ENCODE data around the gene PRTN3.

PRTN3 gene

DNA sequence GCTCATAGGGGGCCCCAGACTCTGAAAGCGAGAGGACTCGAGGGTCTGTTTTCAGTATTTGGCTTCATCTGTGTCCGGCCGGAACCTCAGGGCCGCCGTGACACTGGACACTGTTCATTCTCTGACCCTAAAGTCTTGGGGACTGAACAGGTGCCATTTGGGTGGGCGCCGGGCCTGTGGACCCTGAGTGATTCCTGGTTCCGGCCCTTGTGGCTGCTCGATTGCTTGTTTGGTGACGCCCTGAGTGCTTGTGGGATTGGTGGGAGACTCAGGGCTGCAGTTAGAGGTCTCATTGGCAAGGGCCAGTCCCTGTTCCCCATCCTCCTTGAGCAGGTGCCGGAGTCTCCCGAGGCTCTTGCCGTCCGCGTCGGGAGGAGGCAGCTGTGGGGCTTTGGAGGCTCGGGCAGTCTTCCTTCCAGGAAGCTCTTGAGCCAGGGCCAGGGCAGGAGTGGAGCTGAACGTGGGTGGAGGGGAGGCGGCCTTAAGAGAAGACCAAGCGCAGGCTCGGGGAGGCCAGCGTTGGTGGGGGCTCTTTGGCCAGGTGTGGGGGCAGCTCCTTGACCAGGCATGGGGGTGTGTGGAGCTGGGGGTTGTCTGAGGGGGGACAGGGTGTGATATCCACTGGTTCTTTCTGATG lies 38.8 kb upstream of the PRTN3 start:
- in situ Hi-C loops (cut with HindIII; ENCODE audit: low pct_ligation_motif_present, low pct_unique_long_range_greater_than_20kb, low sequenced_read_pairs) = no loop called here
- DNase-seq = no peak

DNA sequence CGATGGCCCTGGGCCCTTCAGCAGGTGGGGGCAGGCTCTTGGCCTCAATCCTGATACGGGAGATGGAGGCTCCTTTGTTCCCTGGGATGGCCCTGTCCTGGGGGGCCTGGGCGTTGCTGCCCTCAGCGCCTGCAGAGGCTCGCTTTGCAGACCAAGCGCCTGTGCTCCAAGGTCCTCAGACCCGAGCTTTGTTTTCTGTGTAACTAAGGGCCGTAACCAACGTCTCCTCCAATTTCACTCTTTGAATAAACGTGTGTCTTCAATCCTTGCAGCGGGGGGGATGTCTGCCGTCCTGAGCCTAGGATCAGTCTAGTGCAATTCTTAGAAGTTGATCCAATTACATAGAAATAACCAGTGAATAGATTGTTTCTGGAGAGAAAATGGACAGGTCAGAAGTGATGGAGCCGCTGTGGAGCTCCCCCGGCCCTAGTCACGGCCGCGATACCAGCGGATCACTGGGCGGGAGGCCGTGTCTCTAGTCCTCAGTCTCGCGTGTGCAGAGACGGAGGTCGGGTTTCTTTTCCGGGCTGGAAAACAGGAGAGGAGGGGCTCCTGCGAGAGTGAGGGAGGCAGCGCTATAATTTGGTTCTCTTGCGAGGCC lies 38.2 kb upstream of the PRTN3 start:
- DNase-seq = no peak
- in situ Hi-C loops (cut with HindIII; ENCODE audit: low pct_ligation_motif_present, low pct_unique_long_range_greater_than_20kb, low sequenced_read_pairs) = no loop called here

DNA sequence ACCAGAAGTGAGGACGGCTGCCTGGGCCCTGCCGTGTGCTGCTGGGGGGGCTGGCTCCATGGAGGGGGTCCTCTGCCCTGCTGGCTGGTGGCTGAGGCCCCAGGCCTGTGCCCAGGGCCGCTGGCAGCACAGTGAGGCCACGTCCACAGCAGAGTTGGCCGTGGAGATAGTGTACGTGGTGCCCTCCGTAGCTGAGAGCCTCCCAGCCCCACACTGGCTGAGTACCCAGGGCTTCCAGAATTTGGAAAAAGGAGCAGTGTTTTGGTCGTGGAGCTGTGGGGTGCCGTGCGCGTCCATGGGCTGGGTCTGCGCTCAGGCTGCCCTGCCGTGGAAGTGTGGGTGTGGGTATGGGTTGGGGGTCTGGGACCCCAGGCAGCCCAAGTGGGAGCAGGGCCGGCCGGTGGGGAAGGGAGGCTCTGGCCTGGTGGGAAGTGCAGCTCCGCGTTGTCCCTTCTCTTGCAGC lies 37.7 kb upstream of the PRTN3 start:
- no peak for DNase-seq
- in situ Hi-C loops (cut with HindIII; ENCODE audit: low pct_ligation_motif_present, low pct_unique_long_range_greater_than_20kb, low sequenced_read_pairs) = no loop called here

DNA sequence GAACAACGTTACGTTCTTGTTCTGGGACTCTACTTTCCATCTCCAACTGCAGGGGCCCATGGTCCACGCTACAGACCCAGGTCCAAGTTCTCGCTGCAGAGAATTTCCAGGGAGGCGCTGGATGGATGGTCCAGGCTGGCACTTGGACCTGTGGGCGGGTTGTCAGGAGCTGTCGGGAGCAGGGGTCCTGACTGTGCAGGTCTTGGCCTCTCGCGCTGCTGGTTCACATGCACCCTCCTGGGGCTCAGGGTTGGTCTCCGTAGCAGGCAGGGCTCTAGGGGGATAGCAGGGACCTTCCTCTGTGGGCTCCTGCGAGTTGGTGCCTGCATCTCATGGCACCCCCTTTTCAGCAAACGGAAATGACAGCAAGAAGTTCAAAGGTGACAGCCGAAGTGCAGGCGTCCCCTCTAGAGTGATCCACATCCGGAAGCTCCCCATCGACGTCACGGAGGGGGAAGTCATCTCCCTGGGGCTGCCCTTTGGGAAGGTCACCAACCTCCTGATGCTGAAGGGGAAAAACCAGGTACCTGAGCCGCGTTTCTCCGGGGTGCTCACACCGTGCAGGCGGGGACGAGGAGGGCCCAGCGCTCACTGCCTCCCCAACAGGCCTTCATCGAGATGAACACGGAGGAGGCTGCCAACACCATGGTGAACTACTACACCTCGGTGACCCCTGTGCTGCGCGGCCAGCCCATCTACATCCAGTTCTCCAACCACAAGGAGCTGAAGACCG lies 36.9 kb upstream of the PRTN3 start:
- in situ Hi-C loops (cut with HindIII; ENCODE audit: low pct_ligation_motif_present, low pct_unique_long_range_greater_than_20kb, low sequenced_read_pairs) = no loop called here
- no peak for DNase-seq

DNA sequence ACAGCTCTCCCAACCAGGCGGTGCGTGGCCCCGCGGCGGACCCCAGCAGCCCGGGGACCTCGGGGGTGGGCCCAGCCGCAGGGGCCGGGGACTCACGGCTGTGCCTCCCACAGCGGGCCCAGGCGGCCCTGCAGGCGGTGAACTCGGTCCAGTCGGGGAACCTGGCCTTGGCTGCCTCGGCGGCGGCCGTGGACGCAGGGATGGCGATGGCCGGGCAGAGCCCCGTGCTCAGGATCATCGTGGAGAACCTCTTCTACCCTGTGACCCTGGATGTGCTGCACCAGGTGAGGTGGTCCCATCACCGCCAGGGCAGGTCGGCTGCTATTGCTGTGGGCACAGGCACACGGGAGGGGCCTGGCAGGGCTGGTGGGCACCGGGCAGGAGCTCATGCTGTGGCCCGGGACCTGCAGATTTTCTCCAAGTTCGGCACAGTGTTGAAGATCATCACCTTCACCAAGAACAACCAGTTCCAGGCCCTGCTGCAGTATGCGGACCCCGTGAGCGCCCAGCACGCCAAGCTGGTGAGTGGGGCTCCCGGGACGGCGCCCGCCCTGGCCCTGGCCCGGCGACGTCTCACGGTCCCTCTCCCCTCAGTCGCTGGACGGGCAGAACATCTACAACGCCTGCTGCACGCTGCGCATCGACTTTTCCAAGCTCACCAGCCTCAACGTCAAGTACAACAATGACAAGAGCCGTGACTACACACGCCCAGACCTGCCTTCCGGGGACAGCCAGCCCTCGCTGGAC lies 36.2 kb upstream of the PRTN3 start:
- in situ Hi-C loops (cut with HindIII; ENCODE audit: low pct_ligation_motif_present, low pct_unique_long_range_greater_than_20kb, low sequenced_read_pairs) = no loop called here
- DNase-seq = no peak

DNA sequence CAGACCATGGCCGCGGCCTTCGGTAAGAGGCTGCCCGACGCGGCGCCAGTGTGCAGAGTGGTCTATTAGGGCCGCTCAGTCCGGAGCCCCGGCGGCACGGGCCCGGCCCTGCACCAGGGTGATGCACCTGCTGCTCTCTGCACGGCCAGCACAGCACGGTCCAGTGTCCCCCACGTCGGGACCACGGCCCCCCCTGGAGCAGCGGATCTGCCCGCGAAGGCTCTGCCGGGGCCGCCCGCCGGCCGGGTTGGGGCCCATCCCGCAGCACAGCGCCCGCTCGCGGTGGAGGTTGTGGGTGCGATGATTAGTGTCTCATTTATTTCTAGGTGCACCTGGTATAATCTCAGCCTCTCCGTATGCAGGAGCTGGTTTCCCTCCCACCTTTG lies 35.6 kb upstream of the PRTN3 start:
- no peak for DNase-seq
- in situ Hi-C loops (cut with HindIII; ENCODE audit: low pct_ligation_motif_present, low pct_unique_long_range_greater_than_20kb, low sequenced_read_pairs) = no loop called here

DNA sequence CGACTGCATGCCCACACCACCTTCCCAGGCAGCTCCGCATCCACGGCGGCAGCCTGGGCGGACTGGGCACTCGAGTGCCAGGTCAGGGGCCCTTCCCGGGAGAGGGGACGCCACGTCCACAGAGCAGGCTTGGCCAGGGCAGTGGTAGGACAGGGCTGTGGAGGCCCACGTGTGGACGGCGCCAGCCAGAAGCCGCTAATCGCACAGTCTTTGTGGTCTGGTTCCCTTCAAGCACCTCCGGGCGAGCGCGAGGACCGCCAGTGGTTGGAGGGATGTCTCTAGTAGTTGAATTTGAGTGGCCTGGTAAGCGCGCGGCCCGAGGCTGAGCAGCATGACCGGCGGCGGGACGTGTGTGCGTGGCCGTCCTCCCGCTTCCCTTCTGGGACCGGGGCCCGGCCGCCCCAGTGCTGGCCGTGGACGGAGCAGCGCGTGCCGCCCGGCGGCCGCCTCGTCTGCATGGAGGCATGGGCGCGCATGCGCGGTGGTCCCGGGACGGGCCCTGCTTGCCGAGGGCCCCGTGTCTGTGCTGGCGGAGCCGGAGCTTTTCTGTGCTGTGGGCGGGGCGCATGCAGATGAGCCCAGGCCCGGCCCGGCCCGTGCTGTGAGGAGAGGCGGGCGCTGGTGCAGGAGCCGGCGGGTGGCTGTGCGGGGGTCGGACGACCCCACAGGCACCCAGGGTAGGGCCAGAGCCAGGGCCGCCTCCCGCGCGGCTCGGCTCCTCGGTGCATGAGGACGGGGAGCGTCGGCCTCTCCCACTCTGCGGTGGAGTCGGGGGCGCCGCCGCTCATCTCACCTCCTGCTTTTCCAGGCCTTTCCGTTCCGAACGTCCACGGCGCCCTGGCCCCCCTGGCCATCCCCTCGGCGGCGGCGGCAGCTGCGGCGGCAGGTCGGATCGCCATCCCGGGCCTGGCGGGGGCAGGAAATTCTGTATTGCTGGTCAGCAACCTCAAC lies 34.9 kb upstream of the PRTN3 start:
- no peak for DNase-seq
- in situ Hi-C loops (cut with HindIII; ENCODE audit: low pct_ligation_motif_present, low pct_unique_long_range_greater_than_20kb, low sequenced_read_pairs) = no loop called here

DNA sequence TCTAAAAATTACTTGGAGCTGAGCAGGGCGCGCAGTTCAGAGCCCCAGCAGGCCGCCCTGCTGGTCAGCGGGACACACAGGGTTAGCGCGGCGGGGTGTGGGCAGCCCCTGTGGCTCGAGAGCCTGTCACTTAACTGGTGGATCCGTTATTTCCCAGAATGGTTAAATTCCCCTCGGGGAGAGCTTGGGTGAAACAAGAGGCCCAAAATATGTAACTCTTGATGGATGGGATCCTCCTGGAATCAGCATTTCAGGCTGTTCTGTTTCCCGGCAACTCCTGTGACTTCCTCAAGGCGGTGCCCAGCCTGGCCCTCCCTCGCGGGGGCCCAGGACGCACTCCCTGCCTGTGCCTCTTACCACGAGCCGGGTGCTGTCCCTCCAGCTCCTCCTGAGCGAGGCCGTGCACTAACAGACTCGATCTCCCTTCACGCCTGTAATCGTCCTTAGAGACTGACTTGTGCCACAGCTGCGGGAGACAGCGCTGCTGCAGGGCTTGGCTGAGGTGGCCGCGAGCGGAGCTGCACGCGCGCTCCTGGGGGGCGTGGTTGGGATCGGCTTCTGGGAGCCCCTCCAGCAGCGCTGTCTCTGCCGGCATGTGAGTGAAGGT lies 33.9 kb upstream of the PRTN3 start:
- in situ Hi-C loops (cut with HindIII; ENCODE audit: low pct_ligation_motif_present, low pct_unique_long_range_greater_than_20kb, low sequenced_read_pairs) = no loop called here
- no peak for DNase-seq

DNA sequence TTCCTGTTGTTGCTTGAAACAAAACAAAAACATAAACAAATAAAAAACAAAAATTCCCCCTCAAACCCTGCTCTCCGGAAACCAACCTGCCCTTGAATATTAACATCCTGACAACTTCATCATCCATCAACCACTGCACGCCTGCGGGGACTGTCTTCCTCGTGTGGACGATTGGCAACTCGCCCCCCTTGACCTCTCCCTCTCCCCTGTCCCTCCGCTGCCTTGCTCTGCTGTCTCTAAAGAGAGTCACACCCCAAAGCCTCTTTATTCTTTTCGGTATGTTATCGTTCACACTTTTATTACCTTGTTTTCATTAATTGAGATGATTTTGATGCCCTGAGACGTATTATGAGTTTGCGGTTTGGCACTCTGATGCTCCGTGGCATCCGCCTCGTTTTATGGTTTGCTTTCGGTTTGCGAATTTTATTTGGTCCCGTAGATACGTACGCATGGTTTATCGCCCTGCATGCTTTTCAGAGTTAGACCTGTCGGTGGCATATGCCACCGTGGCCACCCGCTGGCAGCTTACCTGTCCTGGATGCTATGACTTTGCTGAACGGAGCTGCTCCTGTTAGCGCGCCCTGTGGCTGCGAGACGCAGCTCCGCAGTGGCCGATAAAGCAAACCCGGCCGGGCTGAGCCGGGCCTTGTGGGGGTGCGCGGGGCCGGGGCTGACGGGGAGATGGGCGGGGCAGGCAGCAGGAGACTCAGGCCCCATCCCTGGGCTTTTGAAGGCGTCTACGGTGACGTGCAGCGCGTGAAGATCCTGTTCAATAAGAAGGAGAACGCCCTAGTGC lies 33.0 kb upstream of the PRTN3 start:
- DNase-seq = no peak
- in situ Hi-C loops (cut with HindIII; ENCODE audit: low pct_ligation_motif_present, low pct_unique_long_range_greater_than_20kb, low sequenced_read_pairs) = no loop called here

DNA sequence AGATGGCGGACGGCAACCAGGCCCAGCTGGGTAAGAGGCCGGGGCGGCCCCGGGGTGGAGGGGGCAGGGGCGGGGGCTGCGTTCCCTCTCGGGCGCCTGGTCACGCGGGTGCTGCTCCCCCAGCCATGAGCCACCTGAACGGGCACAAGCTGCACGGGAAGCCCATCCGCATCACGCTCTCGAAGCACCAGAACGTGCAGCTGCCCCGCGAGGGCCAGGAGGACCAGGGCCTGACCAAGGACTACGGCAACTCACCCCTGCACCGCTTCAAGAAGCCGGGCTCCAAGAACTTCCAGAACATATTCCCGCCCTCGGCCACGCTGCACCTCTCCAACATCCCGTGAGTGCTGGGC lies 32.4 kb upstream of the PRTN3 start:
- no peak for DNase-seq
- in situ Hi-C loops (cut with HindIII; ENCODE audit: low pct_ligation_motif_present, low pct_unique_long_range_greater_than_20kb, low sequenced_read_pairs) = no loop called here

DNA sequence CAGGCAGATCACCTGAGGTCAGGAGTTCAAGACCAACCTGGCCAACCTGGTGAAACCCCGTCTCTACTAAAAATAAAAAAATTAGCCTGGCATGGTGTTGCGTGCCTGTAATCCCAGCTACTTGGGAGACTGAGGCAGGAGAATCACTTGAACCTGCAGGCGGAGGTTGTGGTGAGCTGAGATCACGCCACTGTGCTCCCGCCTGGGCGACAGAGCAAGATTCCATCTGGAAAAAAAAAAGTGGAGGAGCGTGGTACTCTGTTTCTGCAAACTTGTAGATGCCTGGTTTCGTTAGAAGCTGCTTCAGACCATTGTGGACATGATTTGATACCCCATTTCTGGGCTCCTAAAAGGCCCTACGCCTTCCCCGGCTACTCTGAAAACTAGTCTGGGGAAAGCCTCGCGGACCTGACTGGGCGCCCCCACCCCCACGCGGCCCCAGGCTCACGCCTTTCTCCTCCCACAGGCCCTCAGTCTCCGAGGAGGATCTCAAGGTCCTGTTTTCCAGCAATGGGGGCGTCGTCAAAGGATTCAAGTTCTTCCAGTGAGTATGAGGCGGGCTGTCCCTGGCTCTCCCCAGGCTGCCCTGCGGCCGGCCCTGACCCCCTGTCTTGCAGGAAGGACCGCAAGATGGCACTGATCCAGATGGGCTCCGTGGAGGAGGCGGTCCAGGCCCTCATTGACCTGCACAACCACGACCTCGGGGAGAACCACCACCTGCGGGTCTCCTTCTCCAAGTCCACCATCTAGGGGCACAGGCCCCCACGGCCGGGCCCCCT lies 30.5 kb upstream of the PRTN3 start:
- in situ Hi-C loops (cut with HindIII; ENCODE audit: low pct_ligation_motif_present, low pct_unique_long_range_greater_than_20kb, low sequenced_read_pairs) = no loop called here
- no peak for DNase-seq

DNA sequence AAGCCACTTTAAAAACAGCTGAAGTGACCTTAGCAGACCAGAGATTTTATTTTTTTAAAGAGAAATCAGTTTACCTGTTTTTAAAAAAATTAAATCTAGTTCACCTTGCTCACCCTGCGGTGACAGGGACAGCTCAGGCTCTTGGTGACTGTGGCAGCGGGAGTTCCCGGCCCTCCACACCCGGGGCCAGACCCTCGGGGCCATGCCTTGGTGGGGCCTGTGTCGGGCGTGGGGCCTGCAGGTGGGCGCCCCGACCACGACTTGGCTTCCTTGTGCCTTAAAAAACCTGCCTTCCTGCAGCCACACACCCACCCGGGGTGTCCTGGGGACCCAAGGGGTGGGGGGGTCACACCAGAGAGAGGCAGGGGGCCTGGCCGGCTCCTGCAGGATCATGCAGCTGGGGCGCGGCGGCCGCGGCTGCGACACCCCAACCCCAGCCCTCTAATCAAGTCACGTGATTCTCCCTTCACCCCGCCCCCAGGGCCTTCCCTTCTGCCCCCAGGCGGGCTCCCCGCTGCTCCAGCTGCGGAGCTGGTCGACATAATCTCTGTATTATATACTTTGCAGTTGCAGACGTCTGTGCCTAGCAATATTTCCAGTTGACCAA lies 29.8 kb upstream of the PRTN3 start:
- in situ Hi-C loops (cut with HindIII; ENCODE audit: low pct_ligation_motif_present, low pct_unique_long_range_greater_than_20kb, low sequenced_read_pairs) = no loop called here
- no peak for DNase-seq

DNA sequence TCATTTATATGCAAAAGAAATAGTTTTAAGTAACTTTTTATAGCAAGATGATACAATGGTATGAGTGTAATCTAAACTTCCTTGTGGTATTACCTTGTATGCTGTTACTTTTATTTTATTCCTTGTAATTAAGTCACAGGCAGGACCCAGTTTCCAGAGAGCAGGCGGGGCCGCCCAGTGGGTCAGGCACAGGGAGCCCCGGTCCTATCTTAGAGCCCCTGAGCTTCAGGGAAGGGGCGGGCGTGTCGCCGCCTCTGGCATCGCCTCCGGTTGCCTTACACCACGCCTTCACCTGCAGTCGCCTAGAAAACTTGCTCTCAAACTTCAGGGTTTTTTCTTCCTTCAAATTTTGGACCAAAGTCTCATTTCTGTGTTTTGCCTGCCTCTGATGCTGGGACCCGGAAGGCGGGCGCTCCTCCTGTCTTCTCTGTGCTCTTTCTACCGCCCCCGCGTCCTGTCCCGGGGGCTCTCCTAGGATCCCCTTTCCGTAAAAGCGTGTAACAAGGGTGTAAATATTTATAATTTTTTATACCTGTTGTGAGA lies 29.2 kb upstream of the PRTN3 start:
- in situ Hi-C loops (cut with HindIII; ENCODE audit: low pct_ligation_motif_present, low pct_unique_long_range_greater_than_20kb, low sequenced_read_pairs) = no loop called here
- DNase-seq = no peak

DNA sequence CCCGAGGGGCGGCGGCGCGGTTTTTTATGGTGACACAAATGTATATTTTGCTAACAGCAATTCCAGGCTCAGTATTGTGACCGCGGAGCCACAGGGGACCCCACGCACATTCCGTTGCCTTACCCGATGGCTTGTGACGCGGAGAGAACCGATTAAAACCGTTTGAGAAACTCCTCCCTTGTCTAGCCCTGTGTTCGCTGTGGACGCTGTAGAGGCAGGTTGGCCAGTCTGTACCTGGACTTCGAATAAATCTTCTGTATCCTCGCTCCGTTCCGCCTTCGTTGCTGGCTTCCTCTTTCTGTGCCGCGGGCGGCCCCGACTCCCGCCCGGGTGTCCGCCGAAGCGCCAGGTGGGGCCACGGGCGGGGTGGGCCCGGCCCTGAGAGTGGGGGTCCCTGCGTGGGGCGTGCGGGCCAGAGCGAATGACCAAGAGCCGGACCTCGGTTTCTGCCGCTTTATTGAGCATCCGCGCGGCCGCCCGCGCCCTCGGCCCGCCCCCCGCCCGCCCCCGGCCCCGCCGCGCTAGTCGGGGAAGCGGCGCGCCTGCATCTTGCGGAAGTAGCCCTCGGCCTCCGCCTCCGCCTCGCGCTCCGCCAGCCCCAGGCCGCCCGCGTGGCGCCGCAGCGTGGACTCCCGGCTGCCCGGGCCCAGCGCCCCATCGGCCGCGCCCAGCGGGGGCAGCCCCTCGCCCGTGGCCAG lies 28.6 kb upstream of the PRTN3 start:
- no peak for DNase-seq
- in situ Hi-C loops (cut with HindIII; ENCODE audit: low pct_ligation_motif_present, low pct_unique_long_range_greater_than_20kb, low sequenced_read_pairs) = no loop called here

DNA sequence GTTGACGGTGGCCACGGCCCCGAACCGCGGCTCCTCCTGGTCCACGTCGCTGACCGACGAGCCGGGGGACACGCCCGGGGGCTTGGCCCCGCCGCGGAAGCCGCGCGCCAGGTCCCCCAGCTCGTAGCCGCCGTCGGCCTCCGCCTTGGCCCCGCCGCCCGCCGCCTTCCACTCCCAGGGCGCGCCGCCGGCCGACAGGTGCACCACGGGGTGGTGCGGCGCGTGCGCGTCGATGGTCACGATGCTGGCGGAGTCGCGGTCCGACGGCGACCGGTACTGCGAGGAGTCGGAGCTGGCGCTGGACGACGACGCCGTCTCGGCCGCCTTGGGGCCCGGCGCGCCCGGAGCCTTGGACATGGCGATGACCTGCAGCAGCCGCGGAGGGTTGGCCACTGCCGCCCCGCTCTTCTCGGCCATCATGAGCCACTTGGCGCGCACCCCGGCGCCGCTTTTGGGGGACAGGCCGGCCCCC lies 28.0 kb upstream of the PRTN3 start:
- DNase-seq = no peak
- in situ Hi-C loops (cut with HindIII; ENCODE audit: low pct_ligation_motif_present, low pct_unique_long_range_greater_than_20kb, low sequenced_read_pairs) = no loop called here

All from ACHN (cell line).